Lower leg skin (tissue), 3 donors: Measurements from ENCODE around the gene C3orf18.

Source experiments
- POLR2A ChIP-seq, 2 donors: fragments of 450-650 bp; IDR thresholded peaks; one replicate each; pipeline ENCODE4 v1.6.1; 2016 to 2017; ENCODE audit warnings: antibody characterized with exemption in 2 of 2, mild to moderate bottlenecking in 1 of 2, moderate library complexity in 1 of 2
- TF ChIP-seq, protein P1 (sequence below), 3 donors: fragments of 450-650 bp; IDR thresholded peaks; one replicate each; pipeline ENCODE4 v1.5.1; 2016; ENCODE audit warnings: antibody characterized with exemption in 3 of 3, mild to moderate bottlenecking in 3 of 3, moderate library complexity in 2 of 3

DNA sequence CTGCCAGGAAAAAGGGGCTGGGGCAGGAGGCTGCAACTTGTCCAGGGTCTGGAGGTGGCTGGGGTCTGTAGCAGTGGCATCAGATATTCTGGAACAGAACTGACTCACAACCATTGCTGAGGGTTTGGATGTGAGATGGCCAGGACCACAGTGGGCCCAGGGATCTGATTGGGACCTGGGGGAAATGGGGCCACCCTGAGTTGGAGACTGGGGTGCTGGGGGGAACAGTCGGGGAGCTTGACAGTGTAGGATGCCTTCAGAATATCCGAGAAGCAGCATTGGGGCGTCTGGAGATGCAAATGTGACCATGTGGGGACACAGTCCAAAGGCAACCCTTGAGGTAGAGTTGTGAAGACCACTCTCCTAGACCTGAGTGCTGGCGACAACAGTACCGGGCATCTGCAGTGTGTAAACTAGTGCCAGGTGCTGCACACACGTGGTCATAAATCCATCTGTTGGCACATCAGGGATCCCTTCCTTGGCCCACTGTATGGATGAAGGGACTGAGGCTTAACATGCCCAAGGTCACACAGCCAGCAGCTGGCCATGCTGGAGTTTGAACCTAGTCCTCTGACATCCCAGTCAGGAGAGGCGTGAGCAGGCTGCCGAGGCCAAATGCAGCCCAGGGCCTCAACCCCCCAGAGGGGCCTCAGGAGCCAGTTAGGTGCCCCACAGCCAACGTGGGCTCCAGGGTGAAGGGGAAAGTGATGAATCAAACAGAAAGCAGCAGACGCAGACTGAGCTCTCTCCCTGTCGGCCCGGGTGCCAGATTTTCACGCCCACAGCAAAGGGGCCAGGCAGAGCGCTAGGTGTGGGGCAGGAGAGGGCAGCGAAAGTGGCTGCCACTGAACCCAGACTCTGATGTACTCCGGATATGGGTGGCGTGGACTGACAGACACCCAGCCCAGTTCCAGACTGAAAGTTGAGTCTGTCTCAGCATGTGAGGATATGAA is 20.5 kb upstream of the C3orf18 start:
- TF ChIP-seq POLR2A (IDR thresholded peaks at IDR 0.05) = no peak
- TF ChIP-seq, protein P1, sequence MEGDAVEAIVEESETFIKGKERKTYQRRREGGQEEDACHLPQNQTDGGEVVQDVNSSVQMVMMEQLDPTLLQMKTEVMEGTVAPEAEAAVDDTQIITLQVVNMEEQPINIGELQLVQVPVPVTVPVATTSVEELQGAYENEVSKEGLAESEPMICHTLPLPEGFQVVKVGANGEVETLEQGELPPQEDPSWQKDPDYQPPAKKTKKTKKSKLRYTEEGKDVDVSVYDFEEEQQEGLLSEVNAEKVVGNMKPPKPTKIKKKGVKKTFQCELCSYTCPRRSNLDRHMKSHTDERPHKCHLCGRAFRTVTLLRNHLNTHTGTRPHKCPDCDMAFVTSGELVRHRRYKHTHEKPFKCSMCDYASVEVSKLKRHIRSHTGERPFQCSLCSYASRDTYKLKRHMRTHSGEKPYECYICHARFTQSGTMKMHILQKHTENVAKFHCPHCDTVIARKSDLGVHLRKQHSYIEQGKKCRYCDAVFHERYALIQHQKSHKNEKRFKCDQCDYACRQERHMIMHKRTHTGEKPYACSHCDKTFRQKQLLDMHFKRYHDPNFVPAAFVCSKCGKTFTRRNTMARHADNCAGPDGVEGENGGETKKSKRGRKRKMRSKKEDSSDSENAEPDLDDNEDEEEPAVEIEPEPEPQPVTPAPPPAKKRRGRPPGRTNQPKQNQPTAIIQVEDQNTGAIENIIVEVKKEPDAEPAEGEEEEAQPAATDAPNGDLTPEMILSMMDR (IDR thresholded peaks at IDR 0.05) = no peak
